HAP-1 (cell line): ENCODE results near the gene AP2B1.
A peak's percentile ranks its signal among the peaks of the same experiment; 100 is the strongest.

Source experiments
- DNase-seq, 2 experiments: peaks; one replicate each; pipeline ENCODE4 v3.0.0-alpha.2; 2016 to 2020; ENCODE audit warnings: low spot score in 2 of 2
- H3K27me3 ChIP-seq: fragments of 250-450 bp; sonication (Bioruptor Pico); 2 replicates; pipeline ENCODE4 v1.5.1; 2020; ENCODE audit warnings: low read depth, mild to moderate bottlenecking, moderate library complexity
- H3K36me3 ChIP-seq: fragments of 250-450 bp; sonication (Bioruptor Pico); replicated peaks from 2 replicates; pipeline ENCODE4 v1.5.1; 2020; ENCODE audit warnings: mild to moderate bottlenecking
- H3K4me1 ChIP-seq: fragments of 250-450 bp; sonication (Bioruptor Pico); 2 replicates; pipeline ENCODE4 v1.5.1; 2020; ENCODE audit warnings: mild to moderate bottlenecking
- H3K4me3 ChIP-seq: fragments of 250-450 bp; sonication (Bioruptor Pico); 2 replicates; pipeline ENCODE4 v1.5.1; 2020; ENCODE audit warnings: mild to moderate bottlenecking, moderate library complexity
- H3K9me3 ChIP-seq: fragments of 250-450 bp; sonication (Bioruptor Pico); 2 replicates; pipeline ENCODE4 v1.5.1; 2020; ENCODE audit warnings: mild to moderate bottlenecking, moderate library complexity
- in situ Hi-C: fragments of 300-500 bp; cut with MboI; formaldehyde crosslinking; loops from 3 replicates; pipeline ENCODE4 v1.14.3; 2020; ENCODE audit warnings: low sequenced_read_pairs, inconsistent platforms, mixed read lengths

Gene AP2B1

GRCh38 chr17:35666967-35667532 lies 79.9 kb downstream of the AP2B1 start:
- H3K4me1 ChIP-seq = peaks cover 12% of the 10 kb centered on the region
- in situ Hi-C loops = no loop called here
- H3K4me3 ChIP-seq = no peak overlapping the region
- H3K9me3 ChIP-seq = no peaks in the 10 kb centered on the region
- peaks cover 29% of the 10 kb centered on the region for H3K36me3 ChIP-seq
- no peaks in the 10 kb centered on the region for H3K27me3 ChIP-seq
- DNase-seq = no peak

GRCh38 chr17:35668802-35669201 lies 81.7 kb downstream of the AP2B1 start:
- peaks cover 12% of the 10 kb centered on the region for H3K4me1 ChIP-seq
- peak in 1 of 2 experiments; percentile 64 for DNase-seq
- H3K36me3 ChIP-seq = peaks cover 31% of the 10 kb centered on the region
- H3K27me3 ChIP-seq = no peaks in the 10 kb centered on the region
- no peaks in the 10 kb centered on the region for H3K9me3 ChIP-seq
- H3K4me3 ChIP-seq = no peak overlapping the region
- in situ Hi-C loops = no loop called here

GRCh38 chr17:35674552-35674951 lies 87.4 kb downstream of the AP2B1 start:
- Histone ChIP-seq H3K9me3 (no peaks in the 10 kb centered on the region), H3K36me3 (peaks cover 41% of the 10 kb centered on the region), H3K4me3 (no peak overlapping the region), H3K4me1 (peaks cover 24% of the 10 kb centered on the region), H3K27me3 (no peaks in the 10 kb centered on the region)
- in situ Hi-C loops = no loop called here
- peak in 1 of 2 experiments; percentile 12 for DNase-seq

- Histone ChIP-seq H3K36me3 (peaks cover 42% of the 10 kb centered on the region), H3K4me1 (peaks cover 24% of the 10 kb centered on the region), H3K27me3 (no peaks in the 10 kb centered on the region), H3K9me3 (no peaks in the 10 kb centered on the region), H3K4me3 (no peak overlapping the region)
- DNase-seq = no peak
- in situ Hi-C loops = no loop called here
These were observed 89.3 kb downstream of the AP2B1 start for GRCh38 chr17:35676441-35676840.

GRCh38 chr17:35679007-35679682 lies 92.0 kb downstream of the AP2B1 start:
- in situ Hi-C loops = no loop called here
- no peak for DNase-seq
- peaks cover 23% of the 10 kb centered on the region for H3K4me1 ChIP-seq
- peaks cover 41% of the 10 kb centered on the region for H3K36me3 ChIP-seq
- no peaks in the 10 kb centered on the region for H3K9me3 ChIP-seq
- no peaks in the 10 kb centered on the region for H3K27me3 ChIP-seq
- H3K4me3 ChIP-seq = no peak overlapping the region

- Histone ChIP-seq H3K36me3 (peaks cover 64% of the 10 kb centered on the region), H3K27me3 (no peaks in the 10 kb centered on the region), H3K4me3 (no peak overlapping the region), H3K4me1 (0 out of 2 replicates have a peak, but pooled peaks cover 2% of the 10 kb centered on the region), H3K9me3 (no peaks in the 10 kb centered on the region)
- no peak for DNase-seq
- in situ Hi-C loops = no loop called here
These were observed 96.5 kb downstream of the AP2B1 start for GRCh38 chr17:35683591-35683990.

- no peak for DNase-seq
These were observed 97.1 kb downstream of the AP2B1 start for GRCh38 chr17:35684055-35684802.

GRCh38 chr17:35692512-35693210 lies 105.5 kb downstream of the AP2B1 start:
- H3K4me3 ChIP-seq = no peak overlapping the region
- in situ Hi-C loops = no loop called here
- no peaks in the 10 kb centered on the region for H3K4me1 ChIP-seq
- no peaks in the 10 kb centered on the region for H3K27me3 ChIP-seq
- H3K9me3 ChIP-seq = no peaks in the 10 kb centered on the region
- H3K36me3 ChIP-seq = peaks cover 36% of the 10 kb centered on the region
- DNase-seq = no peak

More at GRCh38 chr17:35684055-35684802, 97.1 kb downstream of the AP2B1 start:
- H3K9me3 ChIP-seq = no peaks in the 10 kb centered on the region
- H3K36me3 ChIP-seq = peaks cover 62% of the 10 kb centered on the region
- 0 out of 2 replicates have a peak, but pooled peaks cover 2% of the 10 kb centered on the region for H3K4me1 ChIP-seq
- no peak overlapping the region for H3K4me3 ChIP-seq
- H3K27me3 ChIP-seq = no peaks in the 10 kb centered on the region
- in situ Hi-C loops = no loop called here

GRCh38 chr17:35693662-35694061 lies 106.5 kb downstream of the AP2B1 start:
- DNase-seq = no peak
- Histone ChIP-seq H3K4me1 (no peaks in the 10 kb centered on the region), H3K27me3 (no peaks in the 10 kb centered on the region), H3K4me3 (no peak overlapping the region), H3K36me3 (peaks cover 28% of the 10 kb centered on the region), H3K9me3 (no peaks in the 10 kb centered on the region)
- in situ Hi-C loops = no loop called here

GRCh38 chr17:35694906-35695305 lies 107.8 kb downstream of the AP2B1 start:
- in situ Hi-C loops = no loop called here
- no peak overlapping the region for H3K4me3 ChIP-seq
- no peak for DNase-seq
- H3K36me3 ChIP-seq = peaks cover 23% of the 10 kb centered on the region
- no peaks in the 10 kb centered on the region for H3K9me3 ChIP-seq
- no peaks in the 10 kb centered on the region for H3K4me1 ChIP-seq
- H3K27me3 ChIP-seq = no peaks in the 10 kb centered on the region

- H3K9me3 ChIP-seq = no peaks in the 10 kb centered on the region
- no peak overlapping the region for H3K4me3 ChIP-seq
- H3K27me3 ChIP-seq = no peaks in the 10 kb centered on the region
- no peaks in the 10 kb centered on the region for H3K4me1 ChIP-seq
- in situ Hi-C loops = no loop called here
- no peak for DNase-seq
- peaks cover 23% of the 10 kb centered on the region for H3K36me3 ChIP-seq
These were observed 108.5 kb downstream of the AP2B1 start for GRCh38 chr17:35695613-35696012.

- Histone ChIP-seq H3K27me3 (no peaks in the 10 kb centered on the region), H3K36me3 (peaks cover 19% of the 10 kb centered on the region), H3K9me3 (no peaks in the 10 kb centered on the region), H3K4me1 (no peaks in the 10 kb centered on the region), H3K4me3 (no peak overlapping the region)
- no peak for DNase-seq
- in situ Hi-C loops = no loop called here
These were observed 111.7 kb downstream of the AP2B1 start for GRCh38 chr17:35698800-35699199.

GRCh38 chr17:35700150-35700549 lies 113.0 kb downstream of the AP2B1 start:
- in situ Hi-C loops = no loop called here

More at GRCh38 chr17:35700150-35700549, 113.0 kb downstream of the AP2B1 start:
- DNase-seq = no peak
- Histone ChIP-seq H3K27me3 (no peaks in the 10 kb centered on the region), H3K4me1 (peaks cover 2% of the 10 kb centered on the region; the same call in 1 of the 2 replicates), H3K36me3 (peaks cover 9% of the 10 kb centered on the region), H3K9me3 (no peaks in the 10 kb centered on the region), H3K4me3 (no peak overlapping the region)
